H4 (cell line): Measurements from ENCODE around the gene RILPL1. TPM values are rescaled to one million over a fixed set of nuclear protein-coding genes. Genes with fewer than 3 reads are reported as not detected.
"Not testable (repeated sequence)": the region's sequence is repeated elsewhere in the genome, so short reads cannot be mapped to it uniquely, and the experiment has no call there.

ENCODE experiments used
- DNase-seq: peaks from one replicate; pipeline ENCODE4 v3.0.0-alpha.2; 2015; ENCODE audit warnings: low spot score
- total RNA-seq: library from RNA; depleted of rRNA; stranded (reverse); fragments of >200 nt; shearing (Covaris generic); gene quantifications from 2 replicates; pipeline ENCODE4 v1.2.3, GENCODE V29; 2014

The RILPL1 gene
- total RNA-seq, 1 experiment from 2014 or later: 10.8 TPM

DNA sequence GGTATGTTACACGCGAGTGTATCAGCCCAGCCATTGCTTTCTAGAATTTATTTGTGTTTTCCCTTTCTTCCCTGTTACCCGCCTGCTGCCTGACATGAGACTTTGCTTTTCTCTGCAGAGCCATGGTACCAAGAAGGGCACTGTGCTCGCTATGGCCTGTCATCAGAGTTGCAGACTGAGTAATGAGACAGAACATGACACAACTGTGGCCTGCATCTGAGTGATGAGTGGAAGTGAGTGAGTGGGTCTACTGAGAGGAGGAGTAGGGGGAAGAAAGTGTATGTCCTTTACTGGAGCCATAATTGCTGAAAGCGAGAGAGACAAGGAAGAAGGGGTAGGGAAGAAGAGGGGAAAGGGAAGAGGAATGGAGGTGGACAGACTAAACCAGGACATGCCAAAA is 2.9 kb downstream of the RILPL1 start:
- no peak for DNase-seq

DNA sequence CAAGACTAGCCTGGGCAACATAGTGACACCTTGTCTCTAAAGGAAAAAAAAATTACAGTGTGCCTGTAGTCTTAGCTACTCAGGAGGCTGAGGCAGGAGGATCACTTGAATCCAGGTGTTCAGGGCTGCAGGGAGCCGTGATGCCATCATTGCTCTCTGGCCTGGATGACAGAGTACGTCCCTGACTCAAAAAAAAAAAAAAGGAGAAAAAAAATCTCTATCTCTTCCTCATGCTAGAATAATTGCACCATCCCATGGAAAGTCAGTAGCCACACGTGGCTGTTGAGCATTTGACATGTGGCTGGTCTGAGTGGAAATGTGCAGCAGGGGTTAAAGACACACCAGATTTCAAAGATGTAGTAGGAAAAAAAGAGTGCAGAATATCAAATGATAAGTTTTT is 3.8 kb downstream of the RILPL1 start:
- no peak for DNase-seq

DNA sequence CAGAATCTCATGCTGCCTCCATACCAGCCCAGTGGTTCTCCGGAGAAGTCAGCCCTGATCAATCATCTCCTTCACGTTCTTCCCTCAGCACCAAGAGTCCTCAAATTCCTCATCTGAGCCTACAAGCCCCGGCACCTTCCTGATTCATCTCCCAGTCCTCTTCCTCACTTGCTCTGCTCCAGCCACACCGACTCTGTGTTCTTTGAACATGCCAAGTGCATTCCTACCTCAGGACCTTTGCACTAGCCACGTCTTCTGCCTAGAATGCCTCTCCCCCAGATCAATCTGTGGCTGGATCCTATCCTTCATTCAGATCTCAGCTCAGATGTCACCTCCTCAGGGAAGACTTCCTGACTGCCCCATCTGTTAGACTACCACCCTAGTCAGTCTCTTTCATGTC is 4.7 kb downstream of the RILPL1 start:
- DNase-seq: no peak

DNA sequence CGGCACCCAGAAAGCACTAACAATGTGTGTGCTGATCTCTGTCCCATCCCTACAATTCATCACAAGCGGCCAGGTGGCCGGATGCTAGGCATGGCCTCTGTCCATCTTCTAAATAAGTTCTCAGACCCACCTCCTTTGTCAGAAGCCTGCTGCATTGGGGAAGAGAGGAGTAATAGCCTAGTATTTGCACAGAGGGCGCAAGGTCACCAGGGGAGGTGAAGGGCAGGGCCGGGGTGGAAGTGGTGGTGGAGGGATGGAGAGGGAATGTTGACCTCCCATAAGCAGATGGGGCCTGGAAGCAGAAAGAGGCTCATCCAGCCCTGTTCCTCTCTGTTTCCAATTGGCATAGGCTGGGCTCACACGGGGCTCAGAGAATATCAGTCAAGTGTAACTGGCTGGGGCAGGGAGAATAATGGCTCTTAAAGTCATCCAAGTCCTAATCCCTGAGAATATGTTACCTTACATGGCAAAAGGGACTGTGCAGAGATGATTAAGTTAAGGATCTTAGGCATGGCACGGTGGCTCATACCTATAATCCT is 6.9 kb downstream of the RILPL1 start:
- DNase-seq: no peak

DNA sequence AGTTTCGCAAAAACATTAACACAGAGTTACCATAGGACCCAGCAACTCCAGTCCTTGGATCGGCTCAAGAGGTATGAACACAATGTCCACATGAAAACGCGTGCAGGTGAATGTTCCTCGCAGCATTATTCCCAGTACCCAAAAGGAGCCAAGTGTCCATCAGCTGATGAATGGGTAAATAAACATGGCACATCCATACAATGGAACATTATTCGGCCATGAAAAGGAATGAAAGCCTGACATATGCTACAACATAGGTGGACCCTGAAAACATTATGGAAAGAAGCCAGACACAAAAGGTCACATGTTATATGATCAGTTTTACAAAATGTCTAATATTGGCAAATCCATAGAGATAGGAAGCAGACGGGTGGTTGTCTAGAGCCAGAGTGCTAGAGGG is 9.1 kb downstream of the RILPL1 start:
- no peak for DNase-seq

DNA sequence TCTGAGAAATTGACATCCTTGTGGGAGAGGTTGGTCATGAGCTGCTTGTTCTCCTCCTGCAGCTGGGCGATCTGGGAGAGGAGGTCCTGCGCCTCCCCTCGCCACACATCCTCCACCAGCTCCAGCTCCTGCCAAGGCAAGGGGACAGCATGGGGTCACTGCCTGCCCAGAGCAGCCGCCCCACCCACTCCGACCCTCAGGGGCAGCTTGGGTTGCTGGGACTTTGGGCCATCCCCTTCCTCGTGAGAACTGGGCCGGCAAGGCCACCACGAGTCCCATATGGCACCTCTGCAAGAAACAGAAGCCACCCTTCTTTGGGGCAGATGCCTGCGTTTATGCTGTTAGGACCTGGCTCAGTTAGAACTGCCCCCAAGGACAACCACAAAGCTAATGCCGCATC is 10.0 kb downstream of the RILPL1 start:
- DNase-seq: no peak

DNA sequence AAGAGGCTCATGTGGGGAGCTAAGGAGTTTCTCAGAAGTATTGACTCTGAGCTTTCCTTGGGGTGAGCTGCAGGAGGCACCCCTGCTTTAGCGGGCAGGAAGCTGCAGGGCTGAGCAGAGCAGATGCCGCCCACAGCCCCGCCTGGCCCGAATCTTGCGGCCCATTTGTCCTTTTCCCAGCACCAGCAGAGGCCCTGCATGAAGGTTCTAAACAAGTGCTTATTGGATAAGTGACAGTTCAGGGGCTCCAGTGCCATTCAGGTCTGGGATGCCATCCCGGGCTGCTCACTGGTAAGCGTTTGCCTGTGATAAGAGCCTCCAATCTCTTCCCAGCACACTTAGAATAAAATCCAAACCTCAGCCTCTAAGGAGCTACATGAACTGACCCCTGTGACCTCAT is 11.4 kb downstream of the RILPL1 start:
- no peak for DNase-seq

DNA sequence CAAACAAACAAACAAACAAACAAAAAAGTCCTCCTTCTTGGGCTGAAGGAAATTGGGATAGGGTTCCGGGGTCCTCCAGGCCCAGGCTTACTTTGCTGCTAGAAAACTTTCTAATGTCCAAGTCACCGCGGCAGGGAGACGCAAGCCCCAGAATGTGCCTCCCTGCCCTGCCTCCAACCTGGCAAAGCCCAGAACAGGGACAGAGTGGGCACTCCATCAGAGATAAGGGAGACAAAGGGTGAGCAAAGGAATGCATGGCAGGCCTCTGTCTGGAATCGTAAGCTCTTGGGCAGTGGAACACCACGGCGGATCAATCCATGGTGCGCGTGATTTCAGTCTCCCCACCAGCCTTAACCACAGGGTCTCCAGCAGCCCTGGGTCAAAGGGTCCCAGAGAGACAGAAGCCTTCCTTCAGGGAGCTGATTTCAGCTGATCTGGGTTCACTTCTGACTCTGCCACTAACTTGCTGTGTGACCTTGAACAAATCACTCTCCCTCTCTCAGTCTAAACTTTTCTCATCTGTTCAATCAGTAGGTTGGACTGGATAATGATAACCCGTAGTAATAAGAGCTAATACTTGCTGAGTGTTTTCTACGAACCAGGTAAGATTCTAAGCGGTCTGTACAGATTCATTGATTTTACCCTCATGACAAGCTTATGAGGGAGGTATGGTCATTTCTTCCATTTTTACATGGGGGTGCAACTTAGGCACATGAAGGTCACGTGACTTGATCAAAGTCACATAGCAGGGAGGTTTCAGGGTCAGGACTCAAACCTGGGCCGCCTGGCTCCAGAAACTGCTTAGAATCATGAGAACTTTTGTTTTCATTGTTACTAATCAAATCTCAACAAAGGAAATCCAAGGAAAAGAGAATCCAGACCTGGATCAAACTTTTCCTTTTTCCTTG is 12.7 kb downstream of the RILPL1 start:
- no peak for DNase-seq

DNA sequence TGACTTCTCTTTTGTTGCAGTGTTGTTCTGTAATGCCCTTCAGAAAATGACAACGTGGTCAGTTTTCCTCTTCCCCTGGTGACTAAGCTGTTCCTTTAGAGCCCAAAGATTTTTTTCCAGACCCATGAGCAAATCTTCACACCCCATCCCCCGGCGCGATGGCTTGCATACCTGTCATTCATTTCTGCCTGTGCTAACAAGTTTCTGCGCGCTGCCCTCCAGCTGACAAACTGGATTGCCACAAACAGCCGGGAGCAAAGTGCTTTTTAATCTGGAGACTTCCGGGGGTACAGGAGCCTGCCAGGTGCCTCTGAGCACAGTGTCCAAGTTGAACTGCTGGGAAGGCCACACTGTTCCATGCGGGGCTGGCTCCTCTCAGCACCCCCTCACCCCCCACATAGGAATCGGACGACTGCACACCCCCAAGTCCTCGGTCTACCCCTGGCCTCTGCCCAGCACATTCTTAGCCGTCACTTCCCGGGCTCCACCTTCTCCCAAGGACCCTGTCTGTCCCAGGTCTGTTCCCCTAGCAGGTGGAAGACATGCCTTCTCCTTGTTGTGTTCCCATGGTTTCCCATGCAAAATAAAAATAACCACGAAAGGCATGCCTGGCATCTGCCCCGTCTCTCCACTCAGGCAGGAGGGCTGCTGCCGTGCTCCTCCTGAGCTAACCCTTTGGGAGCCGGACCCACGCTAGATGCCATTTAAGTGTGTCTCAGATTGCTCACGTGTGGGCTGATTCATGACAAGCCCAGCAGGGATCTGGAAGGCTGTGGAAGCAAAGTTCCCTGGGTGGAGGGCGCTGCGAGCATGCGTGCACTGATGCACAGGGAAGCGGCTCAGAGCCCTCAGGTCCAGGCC is 14.1 kb downstream of the RILPL1 start:
- DNase-seq: no peak

DNA sequence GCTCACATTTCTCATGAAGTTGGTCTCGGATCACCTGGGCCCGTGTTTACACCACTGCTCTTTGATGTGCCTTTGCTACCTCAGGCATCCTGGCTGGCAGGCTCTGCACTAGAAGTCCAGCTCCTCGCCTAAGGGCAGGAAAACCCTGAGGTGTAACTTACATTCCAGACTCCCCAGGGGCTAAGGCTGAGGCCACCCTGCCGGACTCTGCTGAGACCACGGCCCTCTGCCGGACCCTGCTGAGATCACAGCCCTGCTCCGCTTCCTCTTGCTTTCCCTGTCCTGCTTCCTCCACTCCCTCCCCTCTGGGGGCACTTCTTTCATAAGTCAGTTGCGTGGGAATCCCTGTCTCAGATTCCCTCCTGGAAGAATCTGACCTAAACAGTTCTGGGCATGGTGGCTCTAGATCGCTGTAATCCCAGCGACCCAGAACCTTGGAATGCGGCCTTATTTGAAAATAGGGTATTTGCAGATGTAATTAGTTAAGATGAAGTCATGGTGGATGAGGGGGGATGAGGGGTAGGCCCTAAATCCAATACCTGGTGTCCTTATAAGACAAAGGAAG is 17.2 kb downstream of the RILPL1 start:
- DNase-seq: no peak

DNA sequence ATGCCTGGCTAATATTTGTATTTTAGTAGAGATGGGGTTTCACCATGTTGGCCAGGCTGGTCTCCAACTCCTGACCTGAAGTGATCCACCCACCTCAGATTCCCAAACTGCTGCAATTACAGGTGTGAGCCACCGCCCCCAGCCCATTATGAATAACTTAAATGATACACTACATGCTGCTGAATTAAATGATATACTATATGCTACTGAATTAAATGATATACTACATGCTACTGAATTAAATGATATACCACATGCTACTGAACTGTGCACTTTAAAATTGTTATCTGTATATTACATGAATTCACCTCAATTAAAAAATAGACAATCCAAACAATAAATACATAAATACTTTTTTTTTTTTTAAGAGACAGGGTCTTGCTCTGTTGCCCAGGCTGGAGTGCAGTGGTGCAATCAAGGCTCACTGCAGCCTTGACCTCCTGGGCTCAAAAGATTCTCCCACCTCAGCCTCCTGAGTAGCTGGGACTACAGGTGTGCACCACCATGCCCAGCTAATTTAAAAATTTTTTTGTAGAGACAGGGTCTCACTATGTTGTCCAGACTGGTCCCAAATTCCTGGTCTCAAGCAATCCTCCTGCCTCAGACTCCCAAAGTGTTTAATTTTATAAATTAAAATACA is 18.8 kb downstream of the RILPL1 start:
- not testable (repeated sequence) for DNase-seq

DNA sequence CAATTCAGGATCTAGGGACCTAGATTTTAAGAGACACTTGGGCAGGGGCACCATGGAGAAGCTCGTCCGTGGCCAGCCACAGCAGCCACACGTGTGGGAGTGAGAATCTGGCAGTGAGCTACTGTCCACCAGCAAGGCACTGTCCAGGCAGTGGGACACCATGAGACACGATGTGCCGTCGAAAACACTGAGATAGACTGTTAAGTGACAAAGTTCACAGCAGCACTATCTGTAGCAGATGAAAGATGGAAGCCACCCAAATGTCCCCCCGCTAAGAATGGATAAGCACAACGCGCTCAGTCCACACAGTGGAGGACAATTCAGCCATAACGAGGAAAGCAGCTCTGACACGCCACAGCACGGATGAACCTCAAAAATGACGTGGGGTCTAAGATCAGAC is 19.7 kb downstream of the RILPL1 start:
- DNase-seq: no peak

DNA sequence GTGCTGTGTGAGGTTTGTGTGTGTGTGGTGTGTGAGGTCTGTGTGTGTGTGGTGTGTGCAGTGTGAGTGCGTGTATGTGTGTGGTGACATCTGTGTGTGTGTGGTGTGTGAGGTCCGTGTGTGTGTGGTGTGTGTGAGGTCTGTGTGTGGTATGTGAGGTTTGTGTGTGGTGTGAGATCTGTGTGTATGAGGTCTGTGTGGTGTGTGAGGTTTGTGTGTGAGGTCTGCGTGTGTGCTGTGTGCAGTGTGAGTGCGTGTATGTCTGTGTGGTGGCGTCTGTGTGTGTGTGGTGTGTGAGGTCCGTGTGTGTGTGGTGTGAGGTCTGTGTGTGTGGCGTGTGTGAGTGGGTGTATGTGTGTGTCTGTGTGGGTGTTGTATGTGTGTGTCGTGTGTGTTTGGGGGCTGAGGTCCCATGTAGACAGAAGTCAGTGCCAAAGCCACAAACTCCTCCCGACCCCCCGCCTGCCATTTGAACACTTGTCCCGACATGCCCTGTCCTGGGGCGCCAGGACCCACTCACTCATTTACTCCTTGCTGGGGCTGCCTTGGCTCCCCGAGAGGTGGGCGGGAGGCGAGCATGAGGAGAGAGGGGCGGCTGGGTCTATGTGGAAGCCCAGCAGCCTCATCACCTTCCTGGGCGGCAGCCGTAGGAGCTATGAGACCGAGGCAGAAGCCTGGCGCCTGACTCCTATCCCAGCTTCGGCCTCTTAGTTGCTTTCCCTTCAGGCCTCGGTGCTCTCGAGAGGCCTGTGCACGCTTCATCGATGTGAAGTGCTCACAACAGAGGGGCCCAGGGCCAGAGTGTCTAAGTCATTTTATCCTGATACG is 20.5 kb downstream of the RILPL1 start:
- no peak for DNase-seq

DNA sequence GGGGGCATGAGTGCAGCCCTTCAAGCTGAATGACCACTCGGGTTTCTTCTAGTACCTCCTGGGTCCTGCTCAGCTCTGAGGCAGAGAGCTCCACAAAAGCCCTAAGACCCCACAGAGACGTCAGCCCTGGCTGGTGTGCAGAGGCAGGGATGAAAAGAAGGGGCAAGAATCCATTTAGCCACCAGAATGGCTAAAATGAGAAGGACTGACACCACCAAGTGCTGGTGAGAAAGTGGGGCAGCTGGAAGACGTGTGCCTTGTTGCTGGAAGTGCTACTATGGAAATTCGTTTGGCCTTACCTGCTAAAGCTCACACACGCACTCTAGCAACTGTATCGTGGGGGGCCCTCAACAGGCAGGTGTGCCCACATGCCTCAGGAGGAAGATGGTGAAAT is 26.7 kb downstream of the RILPL1 start:
- no peak for DNase-seq

DNA sequence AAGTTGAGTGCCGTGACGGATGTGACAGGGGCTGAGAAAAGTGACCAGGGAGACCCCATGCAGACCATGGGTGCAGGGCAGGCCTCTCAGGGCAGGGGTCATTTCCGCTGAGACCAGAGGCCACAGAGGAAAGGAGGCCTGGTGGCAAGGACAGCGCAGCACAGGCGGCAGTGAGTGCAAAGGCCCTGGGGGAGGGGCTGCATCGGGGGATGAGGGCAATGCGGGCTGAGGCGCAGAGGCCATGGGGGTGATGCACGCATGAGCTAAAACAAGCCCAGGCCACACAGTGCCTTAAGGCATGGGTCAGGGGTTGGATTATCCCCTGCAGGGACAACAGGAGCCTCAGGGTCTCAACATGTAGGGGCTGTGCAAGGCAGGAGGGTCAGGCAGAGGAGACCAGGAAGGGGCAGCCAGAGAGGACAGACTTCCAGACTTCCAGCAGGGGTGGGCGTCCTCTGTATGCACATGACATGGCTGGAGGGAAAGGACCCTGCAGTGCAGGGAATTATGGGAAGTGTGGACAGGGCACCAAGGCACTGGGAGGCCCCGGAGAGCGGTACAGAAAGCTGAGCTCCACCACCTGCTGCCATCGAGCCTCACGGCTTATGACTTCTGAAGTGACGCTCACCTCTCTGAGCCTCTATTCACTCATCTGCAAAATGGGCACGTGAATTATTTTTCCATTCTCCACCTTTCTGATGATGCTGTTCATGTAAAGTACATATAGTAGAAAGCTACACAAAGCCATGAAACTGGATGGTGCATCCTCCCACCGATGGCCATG is 27.3 kb downstream of the RILPL1 start:
- DNase-seq: no peak

DNA sequence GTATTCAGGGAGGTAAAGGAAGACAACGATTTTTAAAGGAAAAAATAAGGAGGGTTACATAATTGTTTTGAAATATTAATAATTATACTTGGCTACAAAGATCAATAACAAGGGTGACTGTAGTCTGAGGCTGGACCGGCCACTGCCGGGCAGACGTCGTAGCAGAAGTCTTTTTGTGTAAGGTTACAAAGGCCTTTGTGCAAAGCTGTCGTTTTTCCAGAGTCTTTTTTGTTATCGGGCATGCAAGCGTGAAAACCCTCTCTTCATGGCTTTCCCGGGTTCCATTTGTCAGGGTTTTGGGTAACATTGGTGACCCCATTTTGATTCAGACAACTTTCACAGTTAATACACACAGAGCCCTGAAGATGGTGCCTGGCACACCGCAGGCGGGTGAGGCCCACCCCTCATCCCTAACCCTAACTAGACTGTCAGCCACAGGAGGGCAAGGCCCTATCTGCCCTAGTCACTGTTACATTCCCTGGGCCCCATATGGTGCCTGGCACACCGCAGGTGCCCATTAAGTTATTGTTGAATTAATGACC is 31.3 kb downstream of the RILPL1 start:
- no peak for DNase-seq

DNA sequence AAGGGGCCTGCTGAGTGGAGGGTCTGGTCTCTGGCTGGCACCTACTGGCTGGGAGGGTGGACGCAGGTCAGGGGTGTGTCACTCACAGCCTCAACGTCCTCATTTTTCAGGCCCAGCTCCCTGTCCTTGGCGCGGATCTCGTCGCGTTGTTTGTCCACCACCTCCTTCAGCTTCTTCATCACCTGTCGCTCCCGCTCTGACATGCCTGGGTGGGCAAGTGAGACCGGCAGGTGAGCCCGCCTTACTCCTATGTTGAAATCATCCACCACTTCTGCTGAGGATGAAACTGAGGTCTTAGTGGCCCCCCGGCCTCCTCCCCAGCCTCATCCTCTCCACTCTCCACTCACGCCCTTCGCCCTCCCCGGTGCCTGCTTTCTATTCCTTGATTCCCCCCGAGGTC is 34.2 kb downstream of the RILPL1 start:
- no peak for DNase-seq

DNA sequence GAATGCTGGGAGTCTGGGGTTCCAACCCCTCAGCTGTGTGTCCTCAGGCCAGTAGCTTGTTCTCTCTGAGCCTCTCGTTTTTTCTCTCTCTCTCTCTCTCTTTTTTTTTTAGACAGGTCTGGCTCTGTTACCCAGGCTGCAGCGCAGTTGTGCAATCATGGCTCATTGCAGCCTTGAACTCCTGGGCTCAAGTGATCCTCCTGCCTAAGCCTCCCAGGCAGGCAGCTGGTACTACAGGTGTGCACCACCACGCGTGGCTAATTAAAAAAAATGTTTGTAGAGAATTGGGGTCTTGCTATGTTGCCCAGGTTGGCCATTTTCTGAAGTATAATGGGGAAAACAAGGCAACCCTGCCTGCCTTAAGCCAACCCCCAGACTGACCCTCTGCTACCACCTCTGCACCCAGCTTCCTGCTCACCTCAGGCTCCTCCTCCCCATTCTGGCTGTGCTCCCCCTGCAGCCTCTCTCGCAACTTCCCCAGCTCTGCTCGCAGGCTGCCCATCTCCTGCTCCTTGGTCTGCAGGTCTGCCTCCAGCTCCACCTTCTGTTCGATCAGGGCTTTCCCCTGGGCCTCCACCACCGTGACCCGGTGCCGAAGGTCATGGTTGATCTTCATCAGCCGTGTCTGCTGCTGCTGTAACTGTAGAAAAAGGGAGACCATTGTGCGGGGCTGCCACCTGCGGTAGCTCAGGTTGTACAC is 35.2 kb downstream of the RILPL1 start:
- DNase-seq: no peak

DNA sequence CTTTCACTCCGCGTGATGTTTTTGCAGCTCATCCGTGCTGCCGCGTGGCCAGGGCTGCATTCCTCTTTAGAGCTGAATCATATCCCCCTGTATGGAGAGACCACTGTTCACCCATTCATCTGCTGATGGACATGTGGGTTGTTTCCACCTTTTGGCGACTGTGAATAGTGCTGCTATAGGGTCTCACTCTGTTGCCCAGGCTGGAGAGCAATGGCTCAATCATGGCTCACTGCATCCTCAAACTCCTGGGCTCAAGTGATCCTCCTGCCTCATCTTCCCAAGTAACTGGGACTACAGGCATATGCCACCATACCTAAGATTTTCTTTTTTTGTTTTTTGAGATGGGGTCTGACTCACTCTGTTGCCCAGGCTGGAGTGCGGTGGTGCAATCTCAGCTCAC is 36.5 kb downstream of the RILPL1 start:
- DNase-seq: no peak
